ENCODE measurements around the gene SPATC1L. TPM values are rescaled to one million over a fixed set of nuclear protein-coding genes. Genes with fewer than 3 reads are reported as not detected.

Gene SPATC1L
- total and polyA plus RNA-seq, 2 of the 8 experiments (the other 6 are each of a cell fraction or from before 2014, with no cell fraction given): 24.9 to 50.0 TPM

DNA sequence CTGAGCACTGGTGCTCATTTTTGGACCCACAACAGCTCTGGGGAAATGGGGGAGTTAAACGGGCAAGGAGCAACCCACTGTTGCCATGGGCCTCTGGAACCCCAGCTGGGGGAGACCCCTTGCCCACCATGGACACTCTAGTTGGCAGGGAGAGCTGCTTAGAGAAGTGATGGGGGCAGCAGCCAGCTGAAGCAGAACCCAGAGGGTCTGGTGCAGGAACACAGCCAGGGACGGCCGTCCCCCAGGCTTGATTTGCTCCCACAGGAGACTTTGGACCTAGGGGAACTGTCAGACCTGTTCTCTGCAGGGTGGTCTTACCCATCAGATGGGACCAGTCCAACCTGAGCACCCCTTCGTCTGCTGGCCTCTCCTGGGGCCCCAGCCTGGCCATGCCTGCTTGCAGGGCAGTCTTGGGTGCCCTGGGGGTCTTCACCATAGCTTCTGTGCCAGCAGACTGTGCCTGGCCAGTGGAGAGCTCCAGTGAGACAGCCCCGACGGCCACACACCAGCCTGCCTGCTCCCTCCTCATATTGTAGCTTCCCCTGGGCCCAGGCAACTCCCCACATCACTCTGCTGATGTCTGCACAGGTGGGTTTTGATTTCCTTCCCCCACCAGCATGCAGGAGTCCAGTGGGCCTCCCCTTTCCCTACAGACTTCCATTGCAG, 11.3 kb downstream of the SPATC1L start:
- H3K18ac ChIP-seq (ENCODE audit: extremely low read depth, low read length): no peak overlapping the region
- DNase-seq (ENCODE audit: low read depth in 1 of 2, low spot score in 2 of 2) (no peak), FAIRE-seq (no peak)
- TF ChIP-seq CREB1 (IDR thresholded peaks at IDR 0.05): no peak
- no peak for TF ChIP-seq TCF12 (IDR thresholded peaks at IDR 0.05; ENCODE audit: low read depth, low read length)
- no peak for TF ChIP-seq TAF7 (optimal IDR thresholded peaks at IDR 0.05; ENCODE audit: borderline replicate concordance, low read depth, low read length)
- TF ChIP-seq NRF1 (IDR thresholded peaks at IDR 0.05; ENCODE audit: low read depth, low read length): no peak
- TF ChIP-seq CHD1 (IDR thresholded peaks at IDR 0.05; ENCODE audit: low read depth, low read length): no peak
- TF ChIP-seq HDAC2 (IDR thresholded peaks at IDR 0.05; ENCODE audit: borderline replicate concordance in 1 of 2, low read depth in 2 of 2, low read length in 2 of 2): no peak
- no peak for TF ChIP-seq SAP30 (IDR thresholded peaks at IDR 0.05; ENCODE audit: insufficient read depth, insufficient replicate concordance, low read length)
- no peak overlapping the region for H3K4me3 ChIP-seq (ENCODE audit: extremely low read depth in 1 of 4, insufficient read depth in 2 of 4, low read depth in 3 of 4, low read length in 4 of 4)
- no peak overlapping the region for H4K5ac ChIP-seq (ENCODE audit: insufficient read length, low read depth, low read length)
- no peak overlapping the region for H2BK120ac ChIP-seq (replicated peaks; ENCODE audit: low read depth, low read length)
- H2BK15ac ChIP-seq (ENCODE audit: low read length): no peak overlapping the region
- CTCF ChIA-PET (ENCODE audit: partially characterized antibody): interaction anchor here (0.7 to 1.5 kb wide), 3 partner anchors 30 to 76 kb away, joined by 3 read pairs; no protein-coding TSS in a partner anchor
- peaks cover 0 to 39% of the 10 kb centered on the region in 2 experiments; a peak in 2 of 4 replicates for H3K79me2 ChIP-seq (ENCODE audit: control insufficient read depth in 1 of 2, insufficient read depth in 2 of 2, low read length in 2 of 2)
- no peaks in the 10 kb centered on the region for H3K4me1 ChIP-seq (replicated peaks in 1 of 4; ENCODE audit: control insufficient read depth in 3 of 4, insufficient read depth in 4 of 4, low read length in 3 of 4)
- H3K79me1 ChIP-seq (ENCODE audit: low read depth, low read length): peaks cover 6% of the 10 kb centered on the region
- H3K27ac ChIP-seq (ENCODE audit: low read depth, low read length): no peak overlapping the region
- POLR2A ChIA-PET (ENCODE audit: partially characterized antibody): interaction anchor here (1.0 kb wide), 1 partner anchor 13 kb away, joined by 3 read pairs; no protein-coding TSS in a partner anchor
- H3K9ac ChIP-seq (replicated peaks in 1 of 4; ENCODE audit: extremely low read depth in 1 of 4, low read depth in 3 of 4, low read length in 3 of 4): no peak overlapping the region; a peak in 1 of 7 replicates
- H3K9me3 ChIP-seq (ENCODE audit: insufficient read depth in 2 of 2, low read depth in 1 of 2, low read length in 1 of 2): no peaks in the 10 kb centered on the region
- H3K27me3 ChIP-seq (replicated peaks in 1 of 4; ENCODE audit: control insufficient read depth in 3 of 4, extremely low read depth in 1 of 4, insufficient read depth in 3 of 4, low read length in 3 of 4): no peaks in the 10 kb centered on the region
- H3K4ac ChIP-seq (replicated peaks; ENCODE audit: insufficient read length, low read depth, low read length): no peak overlapping the region
- no peaks in the 10 kb centered on the region for H3K23me2 ChIP-seq (ENCODE audit: low read depth, low read length)
- no peak overlapping the region for H4K91ac ChIP-seq (replicated peaks; ENCODE audit: insufficient read length, low read length)
- H3K23ac ChIP-seq (ENCODE audit: insufficient read length): no peak overlapping the region
- no peak overlapping the region; the same call in 1 of the 2 replicates for H2BK5ac ChIP-seq (ENCODE audit: low read depth, low read length)
- H4K8ac ChIP-seq (ENCODE audit: extremely low read depth, insufficient read depth, low read length): no peak overlapping the region
- no peak overlapping the region for H3K56ac ChIP-seq (replicated peaks; ENCODE audit: insufficient read length, low read depth, low read length)
- H2AK5ac ChIP-seq (ENCODE audit: low read depth, low read length): 0 out of 2 replicates have a peak overlapping the region, but pooled peaks have one; percentile 24
- no peak overlapping the region for H2AFZ ChIP-seq (ENCODE audit: low read length)
- peaks cover 0 to 9% of the 10 kb centered on the region in 2 experiments for H4K20me1 ChIP-seq (replicated peaks in 1 of 2; ENCODE audit: control insufficient read depth in 1 of 2, insufficient read depth in 2 of 2, low read length in 2 of 2)
- no peak overlapping the region for H2BK12ac ChIP-seq (ENCODE audit: low read depth, low read length)
- H3K4me2 ChIP-seq (ENCODE audit: insufficient read depth in 1 of 2, low read depth in 2 of 2, low read length in 2 of 2): no peak overlapping the region
- H3K14ac ChIP-seq (ENCODE audit: insufficient read length): no peak overlapping the region
- H3K36me3 ChIP-seq (ENCODE audit: control insufficient read depth in 2 of 4, insufficient read depth in 4 of 4, low read length in 3 of 4): no peaks in the 10 kb centered on the region; a peak in 1 of 8 replicates
- no peak overlapping the region for H2BK20ac ChIP-seq (ENCODE audit: low read length)
- WGBS, 2 experiments (ENCODE audit: extremely low coverage in 1 of 2, insufficient coverage in 1 of 2, insufficient read length in 1 of 2, insufficient replicate concordance in 2 of 2, low coverage in 1 of 2, low lambda C conversion rate in 2 of 2, missing lambda C conversion rate in 1 of 2): 87% methylated on average over 6 of the region's 6 CpGs; no CpG with 5 or more reads in 1 of the 2 experiments
